GM19438 (cell line): ENCODE measurements around the gene UBE2Q1.

Experiments
- ATAC-seq: cut with Tn5 transposase; IDR thresholded peaks from one replicate; pipeline ENCODE4 v1.9.1; 2021; ENCODE audit warnings: low read depth; ENCODE audit not compliant: unreplicated experiment

The UBE2Q1 gene

DNA sequence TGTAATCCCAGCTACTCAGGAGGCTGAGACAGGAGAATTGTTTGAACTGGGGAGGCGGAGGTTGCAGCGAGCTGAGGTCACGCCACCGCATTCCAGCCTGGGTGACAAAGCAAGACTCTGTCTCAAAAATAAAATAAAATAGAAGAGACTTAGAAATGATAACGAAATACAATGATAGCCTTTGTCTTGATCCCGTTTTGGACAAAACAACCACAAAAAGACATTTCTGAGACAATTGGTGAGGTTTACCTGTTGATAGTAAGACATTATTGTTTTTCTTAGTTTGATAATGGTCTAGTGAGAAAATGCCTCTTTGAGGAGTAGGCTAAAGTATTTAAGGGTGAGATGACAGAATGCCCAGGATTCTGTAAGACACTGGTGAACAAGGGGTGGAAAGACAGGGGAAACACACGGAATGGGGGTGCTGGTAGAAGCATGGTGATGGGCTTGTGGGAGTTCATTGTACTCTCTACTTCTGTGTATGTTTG is 44.4 kb downstream of the UBE2Q1 start:
- ATAC-seq, result no peak

DNA sequence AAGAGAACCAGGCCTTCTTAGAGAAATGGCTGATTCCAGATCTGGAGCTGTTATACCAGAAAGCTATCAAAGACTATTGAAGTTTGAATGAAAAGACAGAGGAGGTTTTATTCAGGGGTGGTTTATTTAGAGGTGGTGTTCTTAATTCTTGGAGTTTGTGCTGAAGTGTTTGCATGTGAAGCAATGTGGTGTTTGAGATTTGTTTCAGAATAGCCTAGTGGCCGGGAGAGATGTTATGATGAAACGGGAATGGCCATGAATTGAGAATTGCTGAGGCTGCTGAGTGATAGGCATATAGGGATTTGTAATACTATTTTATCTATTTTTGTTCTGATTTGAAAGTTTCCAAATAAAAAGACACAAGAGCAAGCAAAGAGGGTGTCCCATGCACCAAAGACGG is 45.7 kb downstream of the UBE2Q1 start:
- no peak for ATAC-seq

DNA sequence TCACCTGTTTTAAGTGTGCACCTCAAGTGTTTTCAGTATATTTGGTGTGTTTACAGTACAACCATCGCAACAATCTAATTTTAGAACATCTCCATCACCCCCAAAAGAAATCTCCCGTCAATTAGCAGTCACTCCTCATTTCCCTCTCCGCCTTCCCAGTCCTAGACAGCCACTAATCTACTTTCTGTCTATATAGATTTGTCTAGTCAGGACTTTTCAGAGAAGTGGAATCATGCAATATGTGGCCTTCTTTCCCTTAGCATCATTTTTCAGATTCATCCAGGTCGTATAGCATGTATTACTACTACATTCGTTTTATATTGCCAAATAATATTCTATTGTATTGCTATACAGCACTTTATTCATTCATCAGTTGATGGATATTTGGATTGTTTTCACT is 54.6 kb downstream of the UBE2Q1 start:
- ATAC-seq, result no peak

DNA sequence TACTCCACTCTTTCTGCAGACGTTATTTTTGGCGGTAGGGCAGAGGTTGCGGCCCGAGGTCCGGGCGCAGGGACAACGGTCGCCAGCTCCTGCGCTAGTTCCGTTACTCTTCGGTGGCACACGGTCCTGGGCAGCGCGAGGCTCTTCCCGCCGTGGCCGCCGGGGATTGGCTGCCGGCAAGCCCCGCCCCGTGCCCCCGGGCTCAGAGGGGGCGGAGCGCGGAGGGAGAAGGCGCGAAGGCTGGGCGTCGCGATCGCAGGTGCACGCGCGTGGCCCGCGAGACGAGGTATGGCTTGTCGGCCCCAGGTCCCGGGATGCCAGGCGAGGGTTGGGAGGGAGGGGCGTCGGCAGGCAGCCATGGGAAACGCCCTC is 55.7 kb downstream of the UBE2Q1 start:
- no peak for ATAC-seq

DNA sequence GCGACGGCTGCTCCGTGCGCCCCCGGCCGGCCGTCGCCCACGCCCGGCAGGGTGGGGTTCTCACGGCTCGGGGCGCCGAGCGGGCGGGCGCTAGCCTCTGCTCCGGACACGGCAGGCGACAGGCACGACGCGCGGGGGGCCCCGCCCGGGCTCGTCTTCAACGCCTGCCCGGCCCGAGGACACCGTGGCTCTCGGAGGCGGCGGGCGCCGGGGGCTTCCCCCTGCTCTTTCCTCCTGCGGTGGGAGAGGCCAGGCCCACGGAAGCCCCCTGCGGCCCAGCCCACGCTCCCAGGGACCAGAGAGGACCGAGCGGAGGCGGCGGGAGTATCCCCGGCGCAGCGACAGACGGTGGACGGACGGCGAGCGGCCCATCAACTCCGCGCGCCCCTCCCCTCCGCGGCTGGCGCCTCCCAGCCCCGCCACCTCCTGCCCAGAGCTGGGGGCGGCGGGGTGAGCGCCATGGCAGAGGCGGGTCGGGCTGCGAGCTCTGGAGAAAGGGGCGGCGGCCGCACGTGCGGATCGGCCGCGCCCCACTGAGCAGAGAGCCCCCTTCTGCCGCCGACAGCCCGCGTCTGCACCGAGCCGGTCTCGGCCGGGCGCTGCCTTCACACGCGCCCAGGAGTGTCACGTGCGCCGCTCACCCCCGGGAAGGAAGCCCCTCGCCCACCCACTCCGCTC is 56.3 kb downstream of the UBE2Q1 start, which contains the start of the genes SHE and TDRD10:
Gene SHE (minus strand): TSS at position 347 of the 678 bp plus-strand sequence. CDS start 386 bp downstream, outside the sequence.
Gene TDRD10 (plus strand): TSS at position 154 of the 678 bp plus-strand sequence. CDS start 4,685 bp downstream, outside the sequence.
- ATAC-seq, result no peak

DNA sequence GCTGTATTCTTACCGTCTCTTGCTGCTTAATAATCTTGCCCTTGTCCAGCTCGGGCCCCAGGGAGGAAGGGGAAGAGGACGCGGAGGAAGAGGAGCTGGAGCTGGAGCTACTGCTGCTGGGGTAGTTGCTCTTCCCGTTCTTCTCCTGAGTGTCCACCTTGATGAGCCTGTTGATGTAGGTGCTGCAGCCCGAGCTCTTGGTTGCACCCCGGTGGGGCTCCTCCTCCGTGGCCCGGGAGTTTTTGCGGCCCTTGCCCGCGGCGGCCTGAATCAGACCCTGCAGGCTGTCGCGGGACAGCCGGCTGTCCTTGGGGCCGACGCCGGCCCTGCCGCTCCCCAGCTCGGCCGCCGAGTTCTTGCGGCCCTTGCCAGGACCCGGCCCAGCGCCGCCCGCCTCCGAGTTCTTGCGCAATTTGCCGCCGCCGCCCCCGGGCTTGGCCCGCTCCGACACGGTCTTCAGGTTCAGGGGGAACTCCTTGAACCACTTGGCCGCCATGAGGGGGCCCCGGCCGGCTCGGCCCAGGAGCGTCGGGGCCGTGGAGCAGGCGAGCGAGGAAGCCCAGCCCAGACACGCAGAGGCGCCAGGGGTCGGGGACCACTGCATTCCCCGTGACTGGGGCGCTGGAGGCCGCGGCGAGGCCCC is 56.9 kb downstream of the UBE2Q1 start:
- ATAC-seq, result no peak

DNA sequence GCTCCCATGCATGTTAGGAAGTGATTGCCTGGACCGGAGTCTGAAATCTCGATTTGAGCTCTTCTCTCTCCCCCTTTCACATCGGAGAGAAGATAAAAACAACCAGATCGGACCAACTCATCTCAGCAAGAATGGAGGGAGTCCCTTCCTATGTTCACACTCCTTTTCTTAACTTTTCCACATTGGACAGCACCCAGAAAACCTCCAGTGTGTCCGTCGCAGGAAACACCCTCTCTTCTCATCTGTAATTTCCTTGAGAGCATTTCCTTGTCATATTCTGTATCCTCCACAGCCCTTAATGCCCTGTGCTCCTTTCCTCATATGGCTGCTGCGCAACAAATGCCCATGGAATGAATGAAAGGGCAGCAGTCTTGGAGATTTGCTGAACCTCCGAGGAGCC is 57.9 kb downstream of the UBE2Q1 start:
- no peak for ATAC-seq

DNA sequence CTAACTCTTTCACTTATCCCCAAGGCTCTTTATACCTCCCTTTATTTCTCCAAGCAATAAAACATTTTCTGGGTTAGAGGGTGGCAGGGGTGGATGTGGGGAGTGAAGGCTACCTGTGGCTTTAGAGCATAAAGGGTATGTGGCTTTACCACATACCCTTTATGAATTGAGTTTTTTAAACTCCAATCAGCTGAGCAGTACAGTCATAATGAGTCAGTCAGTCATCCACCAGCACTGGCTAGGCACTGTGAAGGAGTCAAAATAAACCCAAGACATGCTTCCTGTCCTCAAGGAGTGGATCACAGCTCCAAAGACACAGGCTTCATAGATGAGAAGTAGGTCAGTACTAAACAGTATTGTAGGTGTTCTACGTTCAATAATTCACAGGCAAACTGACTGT is 59.0 kb downstream of the UBE2Q1 start:
- no peak for ATAC-seq
